Measurements from ENCODE around the gene RASAL3. TPM values are rescaled to one million over a fixed set of nuclear protein-coding genes. Genes with fewer than 3 reads are reported as not detected.
A peak's percentile ranks its signal among the peaks of the same experiment; 100 is the strongest.

RASAL3 gene
- total and polyA plus RNA-seq, 12 donors: 0.19 to 6.6 (median 0.85) TPM

DNA sequence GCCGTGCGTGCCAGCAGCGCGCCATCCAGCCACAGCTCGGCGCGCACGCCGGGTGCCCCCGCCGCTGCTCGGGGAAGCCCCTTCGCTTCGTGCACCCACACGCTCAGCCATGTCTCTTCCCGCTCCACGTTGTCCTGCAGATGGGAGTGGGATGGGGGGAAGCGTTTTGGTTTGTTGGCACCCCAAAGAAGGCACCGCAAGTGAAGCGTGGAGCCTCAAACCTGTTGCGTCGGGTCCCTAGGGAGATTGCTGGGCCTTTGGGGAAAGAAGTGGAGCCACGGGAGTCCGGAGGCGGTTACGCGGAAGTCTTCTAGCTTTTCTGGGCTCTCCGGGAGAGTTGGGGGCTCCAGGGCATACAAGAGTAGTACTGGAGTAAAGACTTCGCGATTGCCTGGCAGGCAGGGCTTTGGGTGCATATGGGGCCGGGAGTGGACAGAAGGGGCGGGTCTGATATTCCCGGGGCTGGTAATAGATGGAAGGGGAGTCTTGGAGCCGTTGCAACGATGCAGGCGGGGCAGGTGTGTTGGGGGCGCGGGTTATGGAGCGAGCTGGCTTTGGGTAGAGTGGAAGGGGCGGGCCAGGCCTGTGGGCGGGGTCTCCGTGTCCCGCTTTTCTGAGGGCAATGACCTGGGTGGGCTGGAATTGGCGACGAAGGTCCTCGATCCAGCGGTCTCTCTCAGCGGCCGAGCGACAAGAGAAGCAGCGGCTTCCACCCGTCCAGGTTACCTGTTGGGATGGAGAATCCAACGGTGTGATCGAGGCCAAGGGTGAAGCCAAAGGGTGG lies 6.5 kb downstream of the RASAL3 start:
- Histone ChIP-seq H3K4me3 (peak overlapping the region in 2 of 10 donors; percentile 13 to 21), H3K9me3 (no peaks in the 10 kb centered on the region), H3K27me3 (peaks cover 27 to 57% (median 39%) of the 10 kb centered on the region in 7 donors), H3K27ac (no peak overlapping the region), H3K4me1 (peaks cover 0 to 16% (median 12%) of the 10 kb centered on the region in 9 donors), H3K36me3 (peaks cover 0 to 75% (median 0%) of the 10 kb centered on the region in 9 donors)
- no peak for DNase-seq
- intact Hi-C loops (cut with DNase I): loop anchor here in 2 of 10 donors (10.0 kb wide), 2 partner anchors 97 to 353 kb away; partner anchors contain the start of gene SYDE1 (in 1 of the 2)
- no peak for TF ChIP-seq CTCF (IDR thresholded peaks at IDR 0.05)
- 10 to 17% methylated on average over 53 to 54 of the region's 54 CpGs for WGBS, 2 donors
- ATAC-seq: no peak

GRCh38 chr19:15456871-15457700 lies 7.3 kb downstream of the RASAL3 start:
- Histone ChIP-seq H3K27me3 (peaks cover 27 to 56% (median 39%) of the 10 kb centered on the region in 7 donors), H3K4me3 (peak overlapping the region in 2 of 10 donors; percentile 13 to 21), H3K4me1 (peaks cover 0 to 21% (median 16%) of the 10 kb centered on the region in 9 donors), H3K9me3 (no peaks in the 10 kb centered on the region), H3K36me3 (peaks cover 0 to 78% (median 0%) of the 10 kb centered on the region in 9 donors), H3K27ac (no peak overlapping the region)
- ATAC-seq (no peak), DNase-seq (no peak)
- no peak for TF ChIP-seq CTCF (IDR thresholded peaks at IDR 0.05)
- 3 to 10% methylated on average over 61 to 86 of the region's 86 CpGs for WGBS, 2 donors
- intact Hi-C loops (cut with DNase I): loop anchor here in 2 of 10 donors (10.0 kb wide), 2 partner anchors 98 to 352 kb away; partner anchors contain the start of gene SYDE1 (in 1 of the 2)

- peaks cover 27 to 56% (median 39%) of the 10 kb centered on the region in 7 donors for H3K27me3 ChIP-seq
- H3K27ac ChIP-seq: no peak overlapping the region
- intact Hi-C loops (cut with DNase I): loop anchor here in 2 of 10 donors (10.0 kb wide), 2 partner anchors 98 to 352 kb away; partner anchors contain the start of gene SYDE1 (in 1 of the 2)
- peaks cover 0 to 21% (median 16%) of the 10 kb centered on the region in 9 donors for H3K4me1 ChIP-seq
- DNase-seq: no peak
- TF ChIP-seq CTCF (IDR thresholded peaks at IDR 0.05): no peak
- H3K36me3 ChIP-seq: peaks cover 0 to 72% (median 0%) of the 10 kb centered on the region in 9 donors
- no peak overlapping the region for H3K4me3 ChIP-seq
- no peak for ATAC-seq
- 33 to 36% methylated on average over 14 of the region's 14 CpGs for WGBS, 2 donors
- no peaks in the 10 kb centered on the region for H3K9me3 ChIP-seq
These were observed 7.9 kb downstream of the RASAL3 start for GRCh38 chr19:15456441-15456840.

- no peak for ATAC-seq
- H3K9me3 ChIP-seq: no peaks in the 10 kb centered on the region
- TF ChIP-seq CTCF (IDR thresholded peaks at IDR 0.05): no peak
- H3K36me3 ChIP-seq: peaks cover 0 to 70% (median 0%) of the 10 kb centered on the region in 9 donors
- H3K27me3 ChIP-seq: peaks cover 27 to 56% (median 39%) of the 10 kb centered on the region in 7 donors
- intact Hi-C loops (cut with DNase I): loop anchor here in 2 of 10 donors (10.0 kb wide), 2 partner anchors 99 to 351 kb away; partner anchors contain the start of gene SYDE1 (in 1 of the 2)
- DNase-seq: no peak
- no peak overlapping the region for H3K4me3 ChIP-seq
- 86 to 90% methylated on average over 9 of the region's 9 CpGs for WGBS, 2 donors
- no peak overlapping the region for H3K27ac ChIP-seq
- H3K4me1 ChIP-seq: peaks cover 0 to 21% (median 16%) of the 10 kb centered on the region in 9 donors
These were observed 8.3 kb downstream of the RASAL3 start for GRCh38 chr19:15455996-15456395.

Measured in heart right ventricle (tissue), 16 donors.